Smooth muscle cell (in vitro differentiated cells): ENCODE measurements around the gene ATP6V0E1. TPM values are rescaled to one million over a fixed set of nuclear protein-coding genes. Genes with fewer than 3 reads are reported as not detected.

Experiments used
- DNase-seq: peaks from one replicate; lab custom pipeline; 2025; ENCODE audit not compliant: unreplicated experiment; lab: John Stamatoyannopoulos, UW
- H2AFZ ChIP-seq: fragments of 200-600 bp; sonication (generic); 2 replicates; pipeline ENCODE4 v1.6.0; 2016; ENCODE audit warnings: antibody characterized with exemption, low read depth, mild to moderate bottlenecking
- H3F3A ChIP-seq: fragments of 200-600 bp; sonication (generic); 2 replicates; pipeline ENCODE4 v1.6.0; 2017; ENCODE audit warnings: antibody characterized with exemption, low read depth
- H3K27ac ChIP-seq: fragments of 200-600 bp; sonication (generic); 2 replicates; pipeline ENCODE4 v1.5.1; 2016; ENCODE audit warnings: low read depth, mild to moderate bottlenecking
- H3K27me3 ChIP-seq: fragments of 200-600 bp; sonication (generic); 2 replicates; pipeline ENCODE4 v1.6.1; 2016; ENCODE audit warnings: low read depth, mild to moderate bottlenecking
- H3K36me3 ChIP-seq: fragments of 200-600 bp; sonication (generic); 2 replicates; pipeline ENCODE4 v1.5.1; 2016; ENCODE audit warnings: low read depth
- H3K4me1 ChIP-seq: fragments of 200-600 bp; sonication (generic); 2 replicates; pipeline ENCODE4 v1.5.1; 2016; ENCODE audit warnings: low read depth
- H3K4me2 ChIP-seq: fragments of 200-600 bp; sonication (generic); 2 replicates; pipeline ENCODE4 v1.6.0; 2016; ENCODE audit warnings: mild to moderate bottlenecking
- H3K4me3 ChIP-seq: fragments of 200-600 bp; sonication (generic); 2 replicates; pipeline ENCODE4 v1.5.1; 2016; ENCODE audit warnings: mild to moderate bottlenecking
- H3K79me2 ChIP-seq: fragments of 200-600 bp; sonication (generic); 2 replicates; pipeline ENCODE4 v1.6.0; 2016; ENCODE audit warnings: low read depth, mild to moderate bottlenecking
- H3K9ac ChIP-seq: fragments of 200-600 bp; sonication (generic); 2 replicates; pipeline ENCODE4 v1.6.0; 2016; ENCODE audit warnings: low read depth
- H3K9me3 ChIP-seq: fragments of 200-600 bp; sonication (generic); replicated peaks from 2 replicates; pipeline ENCODE4 v1.5.1; 2016; ENCODE audit warnings: low read depth
- H4K20me1 ChIP-seq: fragments of 200-600 bp; sonication (generic); 2 replicates; pipeline ENCODE4 v1.6.0; 2016; ENCODE audit warnings: low read depth
- CTCF ChIP-seq: fragments of 200-600 bp; sonication (generic); IDR thresholded peaks from 2 replicates; pipeline ENCODE4 v1.5.1; 2017; ENCODE audit warnings: borderline replicate concordance, mild to moderate bottlenecking, antibody characterized with exemption; ENCODE audit not compliant: insufficient read depth, poor library complexity, severe bottlenecking
- WGBS: methylation state at CpG from one replicate; pipeline ENCODE4 v1.1.7; 2016; ENCODE audit warnings: low lambda C conversion rate; 5-methylcytosine and 5-hydroxymethylcytosine counted together
- polyA plus RNA-seq: library from polyadenylated mRNA; unstranded; fragments of >200 nt; fragmentation: Nextera tagmentation; extraction: Ambion mirVana; gene quantifications from 2 replicates; pipeline ENCODE4 v1.2.1, GENCODE V29; 2016
- total RNA-seq: library from RNA; depleted of rRNA; stranded (reverse); fragments of >200 nt; gene quantifications from 2 replicates; pipeline ENCODE4 v1.2.3, GENCODE V29; 2014

Gene ATP6V0E1
- total and polyA plus RNA-seq, 2 experiments from 2014 or later, result 247 to 431 TPM

- Histone ChIP-seq H2AFZ (no peak overlapping the region), H3K27ac (peak overlapping the region; percentile 75), H3K9me3 (no peaks in the 10 kb centered on the region), H3K4me2 (peak overlapping the region; percentile 94), H3K27me3 (no peaks in the 10 kb centered on the region), H3K36me3 (no peaks in the 10 kb centered on the region), H3F3A (peaks cover 19% of the 10 kb centered on the region), H3K79me2 (peaks cover 19% of the 10 kb centered on the region), H3K4me3 (peak overlapping the region; percentile 87), H3K4me1 (peaks cover 7% of the 10 kb centered on the region), H3K9ac (peak overlapping the region; percentile 97), H4K20me1 (no peaks in the 10 kb centered on the region)
- 7% methylated on average over 50 of the region's 54 CpGs for WGBS
- DNase-seq, result peak; percentile 19
- no peak for TF ChIP-seq CTCF
These were observed 25.1 kb upstream of the ATP6V0E1 start for GRCh38 chr5:172958331-172959046.

GRCh38 chr5:172959824-172960799 is 23.5 kb upstream of the ATP6V0E1 start:
- H3K27ac ChIP-seq, result peak overlapping the region; percentile 75
- H3K4me2 ChIP-seq, result peak overlapping the region; percentile 94
- H3K9ac ChIP-seq, result peak overlapping the region; percentile 97
- no peaks in the 10 kb centered on the region for H3K36me3 ChIP-seq
- H3K79me2 ChIP-seq, result peaks cover 19% of the 10 kb centered on the region
- H2AFZ ChIP-seq, result peak overlapping the region; percentile 26
- DNase-seq, result no peak
- H3K4me1 ChIP-seq, result peaks cover 7% of the 10 kb centered on the region
- peak overlapping the region; percentile 87 for H3K4me3 ChIP-seq
- H3F3A ChIP-seq, result peaks cover 15% of the 10 kb centered on the region
- TF ChIP-seq CTCF, result no peak
- no peaks in the 10 kb centered on the region for H4K20me1 ChIP-seq
- no peaks in the 10 kb centered on the region for H3K27me3 ChIP-seq
- 21% methylated on average over 28 of the region's 28 CpGs for WGBS
- no peaks in the 10 kb centered on the region for H3K9me3 ChIP-seq

- no peaks in the 10 kb centered on the region for H3K27me3 ChIP-seq
These were observed 13.7 kb upstream of the ATP6V0E1 start for GRCh38 chr5:172969921-172970320.

More at GRCh38 chr5:172969921-172970320, 13.7 kb upstream of the ATP6V0E1 start:
- Histone ChIP-seq H3K9ac (no peak overlapping the region), H3K9me3 (no peaks in the 10 kb centered on the region), H3K36me3 (no peaks in the 10 kb centered on the region), H3K79me2 (no peaks in the 10 kb centered on the region), H2AFZ (no peak overlapping the region), H3F3A (no peaks in the 10 kb centered on the region), H3K4me1 (no peaks in the 10 kb centered on the region), H3K27ac (no peak overlapping the region), H3K4me3 (no peak overlapping the region), H4K20me1 (no peaks in the 10 kb centered on the region), H3K4me2 (no peak overlapping the region)
- TF ChIP-seq CTCF, result no peak
- 94% methylated on average over 2 of the region's 2 CpGs for WGBS
- DNase-seq, result no peak
